GM18907 (cell line): ENCODE data around the gene KIAA1217.

Source experiments
- ATAC-seq: cut with Tn5 transposase; IDR thresholded peaks from one replicate; pipeline ENCODE4 v1.9.1; 2021; ENCODE audit warnings: mild to moderate bottlenecking, moderate library complexity; ENCODE audit not compliant: unreplicated experiment

The KIAA1217 gene

DNA sequence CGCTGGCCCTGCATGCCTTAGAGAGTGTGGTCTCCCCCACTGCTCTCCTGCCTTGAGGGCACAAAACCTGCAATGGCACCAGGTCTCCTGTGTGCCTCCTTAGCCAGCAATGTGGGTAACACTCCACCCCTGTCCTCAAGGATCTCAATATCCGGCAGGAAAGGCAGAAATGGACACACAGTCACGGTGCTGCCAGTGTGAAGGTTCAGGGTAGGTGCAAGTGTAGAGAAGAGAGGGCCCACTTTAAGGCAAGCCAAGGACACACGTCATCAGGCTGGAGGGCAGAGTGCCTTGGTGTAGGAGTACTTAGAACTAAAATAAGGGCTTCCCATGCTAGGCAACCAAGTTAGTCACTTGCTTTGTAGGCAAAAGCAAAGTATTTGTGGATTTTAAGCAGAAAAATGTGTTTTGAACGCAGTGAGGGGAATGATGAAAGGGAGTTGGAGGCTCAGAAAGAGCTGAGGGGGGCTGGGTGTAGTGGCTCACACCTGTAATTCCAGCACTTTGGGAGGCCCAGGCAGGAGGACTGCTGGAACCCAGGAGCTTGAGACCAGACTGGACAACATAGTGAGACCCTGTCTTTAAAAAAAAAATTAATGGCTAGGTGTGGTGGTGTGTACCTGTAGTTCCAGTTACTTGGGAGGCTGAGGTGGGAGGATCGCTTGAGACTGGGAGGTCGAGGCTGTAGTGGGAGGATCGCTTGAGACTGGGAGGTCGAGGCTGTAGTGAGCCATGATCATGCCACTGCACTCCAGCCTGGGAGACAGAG is 361.9 kb downstream of the KIAA1217 start:
- ATAC-seq, result no peak

DNA sequence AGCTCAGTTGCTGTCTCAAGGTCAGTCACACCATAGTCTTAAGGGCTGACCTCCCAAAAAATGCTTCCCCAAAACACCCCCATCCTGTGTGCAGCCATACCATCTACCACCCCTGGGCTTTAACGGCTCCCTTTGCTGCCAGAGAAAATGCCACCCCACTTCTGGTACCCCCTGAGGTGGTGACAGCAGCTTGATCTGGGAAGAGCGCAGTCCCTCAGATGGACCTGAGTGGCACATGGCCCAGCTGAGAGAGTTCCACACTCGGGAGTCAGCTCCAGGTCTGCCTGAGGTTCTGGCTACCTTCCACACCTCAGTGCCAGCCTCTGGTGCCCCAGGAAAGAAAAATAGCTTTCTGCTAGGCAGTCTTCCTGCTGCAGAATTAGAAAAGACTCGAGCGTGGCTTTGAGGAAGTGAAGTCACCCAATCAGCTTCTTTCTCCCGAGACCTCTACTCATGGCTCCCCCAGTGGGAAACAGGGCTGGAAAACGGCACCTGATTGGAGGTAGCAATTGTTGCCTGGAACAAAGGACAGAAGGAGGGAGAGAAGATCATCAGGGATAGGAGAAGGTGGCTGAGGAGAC is 363.0 kb downstream of the KIAA1217 start:
- no peak for ATAC-seq

DNA sequence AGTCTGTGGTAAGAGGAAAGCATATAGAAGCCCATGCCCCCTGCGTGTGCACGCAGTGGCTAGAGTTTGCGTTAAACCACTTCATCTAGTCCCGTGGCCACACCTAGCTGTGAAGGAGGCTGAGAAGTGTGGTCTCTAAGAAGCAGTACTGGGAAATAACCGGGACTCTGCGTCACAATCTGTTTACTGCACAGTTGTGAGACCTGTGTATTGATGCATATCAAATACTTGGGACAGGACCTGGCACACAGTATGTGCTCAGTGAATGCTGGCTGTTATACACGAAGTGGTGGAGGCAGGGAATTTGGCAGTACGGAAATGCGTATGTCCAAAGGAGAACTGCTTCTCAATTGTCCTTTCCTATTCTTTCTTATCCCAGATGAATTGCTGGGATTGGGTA is 365.2 kb downstream of the KIAA1217 start:
- no peak for ATAC-seq

DNA sequence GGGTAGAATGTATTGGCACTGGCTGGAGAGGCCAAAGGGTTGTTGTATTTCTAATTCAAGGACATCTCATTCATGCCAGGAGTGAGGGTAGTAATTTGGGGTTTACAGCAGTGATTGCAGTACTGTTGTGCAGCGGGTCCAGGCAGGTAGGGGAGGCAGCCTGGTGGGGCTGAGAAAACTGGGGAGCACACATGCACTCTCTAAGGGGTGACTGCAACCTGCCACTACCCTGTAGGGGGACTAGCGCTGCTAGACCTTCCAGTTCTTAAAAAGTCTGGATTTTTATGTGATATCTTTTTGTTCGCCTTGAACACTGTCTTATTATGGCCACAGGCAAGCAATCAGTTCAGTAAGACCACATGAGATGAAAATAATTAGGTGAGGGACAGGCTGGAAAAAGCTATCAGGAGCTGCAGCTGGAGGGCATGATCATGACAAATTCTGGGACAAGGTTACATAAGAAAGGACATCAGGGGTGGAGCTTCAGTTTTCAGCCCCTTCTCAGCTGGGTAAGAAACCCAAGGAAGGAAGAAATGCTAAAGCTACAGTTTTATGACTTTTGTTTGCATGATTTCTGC is 365.7 kb downstream of the KIAA1217 start:
- ATAC-seq, result no peak

DNA sequence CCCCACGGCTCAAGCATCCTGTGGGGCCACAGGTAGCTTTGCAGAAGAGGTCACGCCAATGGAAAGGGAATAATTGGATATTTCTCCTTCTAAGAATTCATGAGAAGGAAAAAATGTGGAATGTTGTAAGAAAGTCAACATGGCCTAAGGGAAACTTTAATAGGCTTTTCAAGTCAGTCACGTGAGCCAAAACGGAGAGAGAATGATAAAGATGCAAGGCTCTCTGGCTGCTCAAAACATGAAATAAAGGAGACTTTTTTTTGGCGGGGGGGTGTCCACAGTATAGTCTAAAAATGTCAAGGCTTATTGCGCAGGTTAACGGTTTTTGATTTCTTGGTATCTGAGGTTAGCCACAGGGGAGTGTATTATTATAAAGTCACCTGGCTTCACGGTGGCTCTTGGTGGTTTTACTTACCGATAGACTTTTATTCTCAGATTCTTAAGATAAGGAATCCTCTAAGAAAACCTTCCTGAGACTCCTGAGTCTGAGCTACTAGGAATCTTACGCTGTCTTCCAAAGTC is 366.6 kb downstream of the KIAA1217 start:
- no peak for ATAC-seq

DNA sequence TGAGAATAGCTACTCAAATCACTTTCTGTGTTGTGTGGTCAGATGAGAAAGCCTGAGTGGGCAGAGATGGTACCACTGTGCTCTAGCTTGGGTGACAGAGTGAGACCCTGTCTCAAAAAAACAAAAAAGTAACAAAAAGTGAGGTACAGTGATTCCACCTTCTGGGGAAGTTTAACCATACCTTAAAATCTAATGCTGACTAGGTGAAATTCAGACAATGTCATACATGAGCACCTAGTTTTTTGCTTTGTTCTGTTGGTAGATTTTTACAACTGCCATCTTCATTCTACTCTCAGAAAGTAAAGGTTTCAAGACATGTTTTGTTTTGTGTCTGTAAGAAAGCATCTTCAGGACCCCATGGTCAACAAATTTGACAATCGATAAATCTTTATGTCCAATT is 370.5 kb downstream of the KIAA1217 start:
- no peak for ATAC-seq

DNA sequence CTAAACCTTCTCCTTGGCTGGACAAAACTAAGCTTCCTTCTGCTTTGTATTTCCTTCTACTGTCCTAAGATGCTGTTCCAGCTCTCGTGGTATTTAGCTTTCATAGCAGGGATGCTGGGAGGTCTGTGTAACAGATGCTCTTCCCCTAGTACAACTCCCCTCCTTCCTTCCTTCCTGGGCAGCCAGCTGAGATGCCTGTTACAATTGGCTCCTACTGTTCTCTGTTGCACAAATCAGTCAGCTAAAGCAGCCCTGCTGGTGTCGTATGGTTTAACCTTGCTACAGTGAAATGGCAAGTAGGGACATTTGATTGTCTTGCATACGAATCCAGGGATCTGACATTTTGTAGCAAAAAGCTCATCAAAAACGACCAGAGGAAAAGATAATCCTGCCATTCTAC is 371.0 kb downstream of the KIAA1217 start:
- no peak for ATAC-seq

DNA sequence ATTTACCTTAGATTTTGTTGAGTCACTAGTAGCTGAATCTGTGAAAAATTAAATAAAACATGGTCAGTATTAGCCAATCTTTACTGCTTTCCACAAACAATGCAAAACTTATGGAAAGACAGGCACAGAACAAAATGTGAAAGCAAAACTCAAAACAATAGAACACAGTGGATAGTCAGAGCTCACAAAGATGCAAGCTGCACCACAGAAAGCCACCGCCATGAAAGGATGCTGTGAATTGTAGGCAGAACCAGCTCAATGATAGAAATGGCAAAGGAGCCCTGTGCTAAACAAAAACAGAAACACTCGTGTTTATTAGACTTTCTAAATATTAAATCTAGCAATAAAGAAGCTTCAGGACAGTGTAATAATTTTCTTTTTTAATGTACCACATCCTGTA is 380.3 kb downstream of the KIAA1217 start:
- ATAC-seq, result no peak

DNA sequence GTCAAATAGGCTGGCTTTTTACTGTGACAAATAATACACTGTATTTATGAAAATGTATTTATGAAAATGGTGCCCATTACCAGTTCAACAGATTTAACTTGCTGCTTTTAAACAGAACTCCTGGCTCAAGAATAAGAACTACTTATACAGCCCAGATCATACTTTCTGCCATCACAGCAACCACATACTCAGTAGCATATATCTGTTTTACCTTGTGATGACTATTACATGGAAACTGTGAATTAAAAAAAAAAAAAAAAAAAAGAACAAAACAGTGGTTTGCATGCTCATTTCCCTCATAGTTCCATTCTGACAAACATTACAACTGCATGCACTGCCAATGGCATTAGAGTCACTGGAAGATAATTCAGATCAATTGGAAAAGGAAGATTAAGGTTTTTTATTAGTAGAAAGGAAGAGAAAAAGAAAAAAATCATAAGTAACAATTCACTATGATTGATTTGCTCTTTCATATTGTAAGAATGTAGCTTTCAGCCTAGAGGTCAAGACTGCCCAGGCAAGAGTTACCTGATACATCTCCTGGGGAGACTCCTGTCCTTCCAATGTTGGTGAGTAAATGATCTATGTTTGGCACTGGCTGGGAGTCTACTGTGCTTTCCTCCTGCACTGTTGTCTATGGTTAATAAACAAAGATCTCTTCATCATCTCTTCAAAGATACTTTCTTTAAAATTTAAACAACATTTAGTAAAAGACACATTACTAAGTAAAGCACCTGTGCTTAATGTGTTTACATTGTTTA is 381.9 kb downstream of the KIAA1217 start:
- ATAC-seq, result no peak

DNA sequence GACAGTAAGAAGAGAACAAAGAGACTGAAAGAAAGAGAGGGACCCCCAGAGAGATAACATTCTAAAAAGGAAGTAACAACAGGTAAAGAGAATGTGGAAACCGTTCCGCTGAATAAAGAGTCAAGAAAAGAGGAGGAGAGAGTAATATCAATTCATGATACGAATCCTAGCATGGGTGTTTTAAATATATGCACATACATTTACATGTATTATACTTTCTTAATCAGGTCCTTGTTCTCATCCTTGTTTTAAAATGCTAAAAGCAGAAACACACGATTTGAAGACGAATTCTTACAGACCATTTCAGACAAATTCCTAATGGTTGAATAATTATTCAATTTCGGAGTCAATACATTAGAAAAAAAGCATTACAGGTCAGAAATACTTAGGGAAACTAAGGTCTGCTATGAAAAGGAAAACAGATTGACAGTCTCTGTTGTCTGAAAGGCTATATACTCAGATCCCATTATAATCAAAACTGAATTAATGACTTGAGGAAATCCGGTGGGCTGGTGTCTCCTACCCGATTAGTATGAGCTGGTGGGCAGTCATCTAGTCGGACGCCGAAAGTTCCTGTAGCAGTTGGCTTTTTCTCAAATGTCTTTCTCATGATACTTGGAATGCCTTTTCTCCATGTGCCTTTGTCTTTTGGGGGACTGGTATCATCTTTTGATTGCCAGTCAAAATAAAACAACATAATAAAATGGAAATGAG is 387.4 kb downstream of the KIAA1217 start:
- no peak for ATAC-seq

DNA sequence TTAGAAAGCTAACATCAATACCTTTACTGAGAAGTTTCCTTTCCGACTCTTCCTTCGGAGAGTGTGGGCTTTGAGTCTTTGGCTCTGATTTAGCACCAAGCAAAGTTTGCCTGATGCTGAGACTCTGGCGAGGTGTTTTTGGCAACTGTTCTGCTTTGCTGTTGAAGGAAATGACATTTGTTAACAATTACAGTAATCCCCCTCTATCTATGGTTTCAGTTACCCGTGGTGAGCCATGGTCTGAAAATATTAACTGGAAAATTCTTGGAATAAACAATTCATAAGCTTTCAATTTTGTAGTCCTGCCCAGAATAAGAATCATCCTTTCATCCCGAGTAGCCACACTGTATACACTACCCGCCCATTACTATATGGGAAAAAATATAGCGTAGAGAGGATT is 388.5 kb downstream of the KIAA1217 start:
- no peak for ATAC-seq
